Measurements from ENCODE around the gene ANKS1B.

- TF ChIP-seq ZNF274 (IDR thresholded peaks at IDR 0.05; ENCODE audit: low read depth, low read length) (no peak), YY1 (IDR thresholded peaks at IDR 0.05; ENCODE audit: insufficient read depth, insufficient read length) (no peak), SUZ12 (IDR thresholded peaks at IDR 0.05; ENCODE audit: extremely low read depth, insufficient read depth, insufficient read length) (no peak)
Observed at GRCh38 chr12:98980508-98980907, 1004.2 kb downstream of the ANKS1B start.
